Measurements from ENCODE around the gene ELMO3.

ELMO3 gene

GRCh38 chr16:67244387-67245185, 45.7 kb downstream of the ELMO3 start:
- DNase-seq (peak; percentile 63 to 64 (median 64)), ATAC-seq (replicated peaks) (peak; percentile 70)
- Mint-ChIP-seq H3K4me1 (ENCODE audit: low read depth in 2 of 2) (peaks cover 32 to 40% of the 10 kb centered on the region in 2 donors), H3K27me3 (peaks cover 0 to 4% of the 10 kb centered on the region in 2 donors), H3K36me3 (ENCODE audit: insufficient read depth) (peaks cover 18% of the 10 kb centered on the region), H3K9me3 (no peaks in the 10 kb centered on the region), H3K27ac (peak overlapping the region; percentile 93 to 96), H3K4me3 (peak overlapping the region; percentile 90 to 96)

DNA sequence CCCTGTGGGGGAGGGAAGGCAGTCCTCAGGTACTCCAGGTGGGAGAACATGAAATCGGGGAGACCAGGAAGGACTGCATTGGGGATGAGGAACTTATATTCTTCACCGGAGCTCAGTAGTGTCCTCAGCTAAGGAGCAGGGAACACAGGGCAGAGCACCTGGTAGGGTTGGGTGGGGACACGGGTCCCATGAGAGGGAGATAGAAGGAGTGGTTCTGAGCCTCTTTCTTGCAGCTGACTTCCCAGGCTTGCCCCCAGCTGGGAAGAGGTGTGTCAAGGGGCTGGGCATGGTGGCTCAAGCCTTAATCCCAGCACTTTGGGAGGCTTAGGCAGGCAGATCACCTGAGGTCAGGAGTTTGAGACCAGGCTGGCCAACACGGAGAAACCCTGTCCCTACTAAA, 46.3 kb downstream of the ELMO3 start:
- H3K27ac Mint-ChIP-seq, result peak overlapping the region; percentile 93 to 96
- ATAC-seq (replicated peaks) (no peak), DNase-seq (no peak)
- peaks cover 32 to 45% of the 10 kb centered on the region in 2 donors for H3K4me1 Mint-ChIP-seq (ENCODE audit: low read depth in 2 of 2)
- H3K36me3 Mint-ChIP-seq (ENCODE audit: insufficient read depth), result peaks cover 20% of the 10 kb centered on the region
- H3K27me3 Mint-ChIP-seq, result peaks cover 5 to 10% of the 10 kb centered on the region in 2 donors
- peak overlapping the region; percentile 90 to 96 for H3K4me3 Mint-ChIP-seq
- H3K9me3 Mint-ChIP-seq, result no peaks in the 10 kb centered on the region

DNA sequence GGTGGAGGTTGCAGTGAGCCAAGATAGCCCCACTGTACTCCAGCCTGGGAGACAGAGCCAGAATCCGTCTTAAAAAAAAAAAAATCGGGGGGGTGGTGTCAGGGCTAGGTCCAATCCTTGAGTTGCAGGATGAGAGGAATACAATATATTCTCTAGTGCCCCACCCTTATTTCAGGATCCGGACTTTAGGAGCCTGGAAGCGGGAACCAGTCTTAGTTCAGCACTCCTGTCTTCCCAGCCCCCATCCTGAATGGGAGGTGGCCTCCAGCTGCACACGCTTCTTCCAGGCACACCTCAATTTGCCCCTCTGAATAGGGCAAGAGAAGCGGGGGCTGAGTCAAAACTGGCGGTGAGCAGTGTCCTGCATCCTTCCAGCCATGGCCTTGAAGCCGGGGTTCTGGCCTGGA, 46.7 kb downstream of the ELMO3 start:
- peaks cover 5 to 12% of the 10 kb centered on the region in 2 donors for H3K27me3 Mint-ChIP-seq
- ATAC-seq (replicated peaks), result no peak
- H3K4me3 Mint-ChIP-seq, result peak overlapping the region; percentile 90 to 96
- peaks cover 20% of the 10 kb centered on the region for H3K36me3 Mint-ChIP-seq (ENCODE audit: insufficient read depth)
- H3K4me1 Mint-ChIP-seq (ENCODE audit: low read depth in 2 of 2), result peaks cover 32 to 45% of the 10 kb centered on the region in 2 donors
- H3K9me3 Mint-ChIP-seq, result no peaks in the 10 kb centered on the region
- DNase-seq, result no peak
- H3K27ac Mint-ChIP-seq, result peak overlapping the region; percentile 93 to 96

DNA sequence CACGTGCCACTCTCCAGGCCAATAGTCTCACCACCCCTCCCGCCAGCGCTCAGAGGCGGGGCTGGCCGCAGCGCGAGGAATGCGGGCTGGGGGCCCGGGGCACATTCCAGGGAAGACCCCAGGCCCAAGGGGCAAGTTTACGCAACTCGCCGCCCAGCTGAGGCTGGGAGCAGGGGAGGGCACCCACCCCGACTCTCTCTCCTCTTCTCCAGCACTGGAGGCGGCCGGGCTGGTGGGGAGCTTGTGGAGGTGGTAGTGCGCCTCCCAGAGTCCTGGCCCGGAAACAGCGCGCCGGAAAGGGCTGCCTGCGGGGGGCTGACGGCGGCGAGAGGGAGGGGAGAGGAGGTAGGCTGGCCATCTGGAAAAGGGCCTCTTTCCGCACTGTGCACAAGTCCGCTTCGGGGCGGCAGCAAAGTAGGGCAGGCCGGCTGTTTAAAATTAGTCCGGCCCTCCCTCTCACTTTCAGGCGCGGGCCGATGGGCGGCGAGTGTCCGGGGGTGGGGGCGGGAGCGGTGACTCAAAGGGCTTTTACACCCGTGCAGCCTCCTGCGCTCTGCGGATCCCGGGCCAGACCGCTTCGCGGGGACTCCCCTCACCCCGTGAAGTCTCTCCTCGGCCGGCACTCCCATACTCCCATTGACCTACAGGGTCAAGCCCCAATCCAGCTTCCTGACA, 47.3 kb downstream of the ELMO3 start:
- Mint-ChIP-seq H3K27me3 (peaks cover 5 to 12% of the 10 kb centered on the region in 2 donors), H3K36me3 (ENCODE audit: insufficient read depth) (peaks cover 20% of the 10 kb centered on the region), H3K4me3 (peak overlapping the region; percentile 90 to 96), H3K27ac (peak overlapping the region; percentile 92 to 96), H3K9me3 (no peaks in the 10 kb centered on the region), H3K4me1 (ENCODE audit: low read depth in 2 of 2) (peaks cover 32 to 45% of the 10 kb centered on the region in 2 donors)
- ATAC-seq (replicated peaks) (no peak), DNase-seq (peak in 1 of 3 experiments; percentile 42)

GRCh38 chr16:67246756-67247191, 47.8 kb downstream of the ELMO3 start:
- Mint-ChIP-seq H3K4me1 (ENCODE audit: low read depth in 2 of 2) (peaks cover 32 to 42% of the 10 kb centered on the region in 2 donors), H3K9me3 (no peaks in the 10 kb centered on the region), H3K4me3 (peak overlapping the region; percentile 90 to 96), H3K36me3 (ENCODE audit: insufficient read depth) (peaks cover 18% of the 10 kb centered on the region), H3K27ac (peak overlapping the region; percentile 92 to 96), H3K27me3 (peaks cover 5 to 12% of the 10 kb centered on the region in 2 donors)
- no peak for ATAC-seq (replicated peaks)
- peak in 1 of 3 experiments; percentile 23 for DNase-seq

DNA sequence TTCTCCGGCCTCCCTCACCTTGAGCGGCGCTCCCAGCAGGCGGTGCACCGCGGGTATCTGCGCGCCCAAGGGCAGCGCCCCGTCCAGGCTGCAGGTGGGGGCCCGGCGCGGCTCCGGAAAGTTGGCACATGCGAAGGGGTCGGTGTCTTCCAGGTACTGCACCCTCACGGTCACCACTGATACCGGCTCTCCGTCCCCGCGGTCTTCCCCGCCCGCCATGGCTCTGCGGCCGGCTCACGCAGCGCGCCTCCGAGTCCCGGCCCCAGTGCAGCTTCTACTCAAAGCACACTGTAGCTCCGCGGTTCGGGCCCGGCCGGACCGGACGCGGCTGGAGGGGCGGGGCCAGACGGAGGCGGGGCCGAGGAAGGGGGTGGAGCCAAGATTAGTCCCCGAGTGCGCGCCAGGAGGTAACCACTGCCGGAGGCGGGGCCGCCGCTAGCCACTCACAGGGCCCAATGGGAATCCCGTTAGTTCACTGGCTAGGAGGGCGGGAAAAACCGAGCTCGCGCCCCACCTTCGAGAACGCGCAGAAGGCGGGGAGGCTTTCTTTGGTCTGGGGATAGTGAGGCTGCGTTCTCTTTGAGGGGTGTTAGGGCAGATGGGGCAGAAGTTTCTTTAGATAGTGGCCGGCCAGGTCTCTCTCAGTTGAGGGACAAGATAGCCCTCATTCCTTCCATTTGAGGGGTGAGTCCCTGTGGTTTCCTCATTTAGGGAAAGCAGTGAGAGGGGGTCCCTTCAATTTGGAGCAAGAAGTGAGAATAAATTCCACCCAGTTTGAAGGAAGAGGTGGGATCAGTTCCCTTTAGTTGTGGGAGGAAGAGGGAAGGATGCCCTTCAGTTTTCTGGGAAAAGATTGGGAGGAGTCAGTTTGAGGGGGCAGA, 48.5 kb downstream of the ELMO3 start, which contains the start of gene FHOD1:
FHOD1 (minus strand) TSS at position 290 of the 881 bp plus-strand sequence; CDS start at position 219, 71 bp downstream.
- no peaks in the 10 kb centered on the region for H3K9me3 Mint-ChIP-seq
- peaks cover 5 to 13% of the 10 kb centered on the region in 2 donors for H3K27me3 Mint-ChIP-seq
- peak; percentile 72 for ATAC-seq (replicated peaks)
- H3K36me3 Mint-ChIP-seq (ENCODE audit: insufficient read depth), result peaks cover 18% of the 10 kb centered on the region
- peaks cover 32 to 41% of the 10 kb centered on the region in 2 donors for H3K4me1 Mint-ChIP-seq (ENCODE audit: low read depth in 2 of 2)
- peak within 1 kb of the TSS; percentile 90 to 96 for H3K4me3 Mint-ChIP-seq
- DNase-seq, result peak; percentile 97
- H3K27ac Mint-ChIP-seq, result peak within 1 kb of the TSS; percentile 92 to 96

DNA sequence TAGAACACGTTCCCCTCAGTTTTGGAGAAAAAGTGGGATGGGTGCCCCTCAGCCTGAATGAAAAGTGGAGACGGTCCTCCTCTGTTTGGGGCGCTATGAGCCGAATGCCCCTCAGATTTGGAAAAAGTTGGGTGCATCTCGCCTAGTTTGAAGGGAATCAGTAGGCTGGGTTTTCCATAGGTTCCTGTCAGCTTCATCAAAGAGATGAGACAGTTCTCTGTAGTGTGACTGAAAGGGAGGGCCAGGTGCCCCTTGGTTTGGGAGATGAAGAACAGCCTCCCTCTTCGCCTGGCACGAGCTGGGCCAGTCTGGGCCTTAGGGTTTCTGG, 49.1 kb downstream of the ELMO3 start:
- Mint-ChIP-seq H3K27ac (peak overlapping the region; percentile 92 to 96), H3K4me1 (ENCODE audit: low read depth in 2 of 2) (peaks cover 29 to 38% of the 10 kb centered on the region in 2 donors), H3K4me3 (peak overlapping the region; percentile 90 to 96), H3K27me3 (peaks cover 5 to 19% of the 10 kb centered on the region in 2 donors), H3K36me3 (ENCODE audit: insufficient read depth) (peaks cover 18% of the 10 kb centered on the region), H3K9me3 (no peaks in the 10 kb centered on the region)
- ATAC-seq (replicated peaks) (no peak), DNase-seq (no peak)

DNA sequence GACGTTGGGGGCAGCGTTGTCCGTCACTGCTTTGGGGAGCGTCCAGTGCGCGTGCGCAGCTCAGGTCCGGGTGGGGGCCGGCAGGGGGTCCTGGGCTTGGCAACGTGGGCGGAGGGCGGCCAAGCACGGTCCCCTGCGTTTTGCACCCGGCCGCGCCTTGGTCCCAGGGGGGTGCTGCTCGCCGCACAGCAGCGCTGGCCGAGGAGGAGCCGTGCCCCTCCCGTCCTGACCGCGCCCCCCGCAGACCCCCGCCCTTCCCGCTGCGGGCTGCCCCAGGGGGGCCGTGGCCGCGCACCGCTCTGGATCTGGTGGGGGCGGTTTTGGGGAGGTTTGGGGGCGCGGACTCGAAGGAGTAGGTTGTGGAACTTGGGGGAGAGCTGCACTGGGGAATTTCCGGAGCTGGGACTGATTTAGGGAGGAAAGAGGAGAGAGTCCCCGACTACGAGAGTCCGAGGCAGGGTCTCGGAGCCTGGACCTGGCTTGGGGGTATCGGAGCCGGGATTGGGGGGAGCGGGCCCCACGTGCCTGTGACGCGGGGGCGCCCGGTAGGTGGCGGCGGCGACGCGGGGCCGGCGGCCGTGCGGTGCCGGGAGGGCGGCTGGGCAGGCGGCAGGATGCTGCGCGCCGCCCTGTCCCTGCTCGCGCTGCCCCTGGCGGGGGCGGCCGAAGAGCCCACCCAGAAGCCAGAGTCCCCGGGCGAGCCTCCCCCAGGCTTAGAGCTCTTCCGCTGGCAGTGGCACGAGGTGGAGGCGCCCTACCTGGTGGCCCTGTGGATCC, 49.7 kb downstream of the ELMO3 start, which contains the start of gene SLC9A5:
SLC9A5 (plus strand) TSS at position 579 of the 777 bp plus-strand sequence; CDS start at position 615, 36 bp downstream.
- ATAC-seq (replicated peaks) (no peak), DNase-seq (peak in 1 of 3 experiments; percentile 15)
- Mint-ChIP-seq H3K36me3 (ENCODE audit: insufficient read depth) (peaks cover 18% of the 10 kb centered on the region), H3K27ac (peak within 1 kb of the TSS; percentile 92 to 96), H3K4me3 (peak within 1 kb of the TSS; percentile 90 to 96), H3K4me1 (ENCODE audit: low read depth in 2 of 2) (peaks cover 29 to 37% of the 10 kb centered on the region in 2 donors), H3K27me3 (peaks cover 5 to 19% of the 10 kb centered on the region in 2 donors), H3K9me3 (no peaks in the 10 kb centered on the region)

DNA sequence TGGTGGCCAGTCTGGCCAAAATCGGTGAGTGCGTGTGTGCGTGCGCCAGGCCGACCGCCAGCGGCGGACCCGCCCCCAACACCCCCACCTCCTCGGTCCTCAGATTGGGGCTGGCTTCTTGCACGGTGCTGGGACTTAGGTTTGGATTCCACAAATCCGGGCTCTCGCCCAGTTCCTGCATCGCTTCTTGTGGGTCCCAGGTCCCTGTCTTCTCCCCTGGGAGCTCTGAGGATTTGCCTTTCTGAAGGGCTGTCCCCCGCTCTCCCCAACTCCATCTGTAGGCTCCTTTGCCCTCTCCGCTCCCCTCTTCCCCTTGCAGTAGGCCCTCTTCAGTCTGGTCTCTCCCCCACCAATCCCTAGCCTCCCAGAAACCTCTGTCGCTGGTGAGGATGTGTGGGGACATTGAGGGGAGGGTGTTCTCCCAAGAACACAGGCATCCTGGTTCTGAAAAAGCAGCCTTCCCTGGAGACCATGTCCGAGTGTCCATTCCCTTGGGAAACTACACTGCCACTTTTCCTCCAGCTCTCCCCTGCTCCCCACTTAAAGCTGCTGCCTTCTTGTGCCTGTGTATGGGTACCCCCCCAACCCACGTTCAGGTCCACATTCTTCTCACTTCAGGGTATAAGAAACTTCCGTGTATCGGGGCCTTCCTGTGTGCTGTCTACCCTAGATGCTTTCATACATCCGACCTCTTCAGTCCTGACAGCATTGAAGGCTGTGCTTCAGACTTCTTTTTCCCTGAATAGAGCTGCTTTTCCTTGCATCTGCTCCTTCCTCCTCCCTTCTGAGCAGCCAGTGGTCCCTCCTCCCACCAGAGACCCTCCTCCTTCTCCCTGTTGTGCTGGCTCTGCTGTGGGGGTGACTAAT, 50.5 kb downstream of the ELMO3 start:
- Mint-ChIP-seq H3K27me3 (peaks cover 5 to 19% of the 10 kb centered on the region in 2 donors), H3K9me3 (no peaks in the 10 kb centered on the region), H3K4me1 (ENCODE audit: low read depth in 2 of 2) (peaks cover 24 to 32% of the 10 kb centered on the region in 2 donors), H3K27ac (peak overlapping the region in 1 of 2 donors; percentile 81), H3K36me3 (ENCODE audit: insufficient read depth) (peaks cover 16% of the 10 kb centered on the region), H3K4me3 (peak overlapping the region; percentile 90 to 96)
- no peak for DNase-seq
- no peak for ATAC-seq (replicated peaks)

DNA sequence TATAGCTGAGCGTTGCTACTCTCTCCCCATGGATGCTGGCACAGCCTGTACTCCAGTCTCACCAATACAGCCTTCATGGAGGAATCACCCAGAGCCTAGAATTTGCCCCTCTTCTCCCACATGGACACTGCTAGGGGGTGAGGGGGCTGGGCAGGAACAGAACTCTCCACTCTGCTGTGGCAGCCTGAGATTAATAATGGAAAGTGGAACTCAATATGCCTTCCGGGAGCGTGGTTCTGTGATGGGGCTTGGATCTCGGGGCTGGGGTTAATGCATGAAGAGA, 51.1 kb downstream of the ELMO3 start:
- Mint-ChIP-seq H3K27ac (peak overlapping the region in 1 of 2 donors; percentile 81), H3K4me3 (peak overlapping the region; percentile 90 to 96), H3K36me3 (ENCODE audit: insufficient read depth) (peaks cover 14% of the 10 kb centered on the region), H3K4me1 (ENCODE audit: low read depth in 2 of 2) (peaks cover 18 to 26% of the 10 kb centered on the region in 2 donors), H3K27me3 (peaks cover 5 to 19% of the 10 kb centered on the region in 2 donors), H3K9me3 (no peaks in the 10 kb centered on the region)
- no peak for DNase-seq
- ATAC-seq (replicated peaks), result no peak

DNA sequence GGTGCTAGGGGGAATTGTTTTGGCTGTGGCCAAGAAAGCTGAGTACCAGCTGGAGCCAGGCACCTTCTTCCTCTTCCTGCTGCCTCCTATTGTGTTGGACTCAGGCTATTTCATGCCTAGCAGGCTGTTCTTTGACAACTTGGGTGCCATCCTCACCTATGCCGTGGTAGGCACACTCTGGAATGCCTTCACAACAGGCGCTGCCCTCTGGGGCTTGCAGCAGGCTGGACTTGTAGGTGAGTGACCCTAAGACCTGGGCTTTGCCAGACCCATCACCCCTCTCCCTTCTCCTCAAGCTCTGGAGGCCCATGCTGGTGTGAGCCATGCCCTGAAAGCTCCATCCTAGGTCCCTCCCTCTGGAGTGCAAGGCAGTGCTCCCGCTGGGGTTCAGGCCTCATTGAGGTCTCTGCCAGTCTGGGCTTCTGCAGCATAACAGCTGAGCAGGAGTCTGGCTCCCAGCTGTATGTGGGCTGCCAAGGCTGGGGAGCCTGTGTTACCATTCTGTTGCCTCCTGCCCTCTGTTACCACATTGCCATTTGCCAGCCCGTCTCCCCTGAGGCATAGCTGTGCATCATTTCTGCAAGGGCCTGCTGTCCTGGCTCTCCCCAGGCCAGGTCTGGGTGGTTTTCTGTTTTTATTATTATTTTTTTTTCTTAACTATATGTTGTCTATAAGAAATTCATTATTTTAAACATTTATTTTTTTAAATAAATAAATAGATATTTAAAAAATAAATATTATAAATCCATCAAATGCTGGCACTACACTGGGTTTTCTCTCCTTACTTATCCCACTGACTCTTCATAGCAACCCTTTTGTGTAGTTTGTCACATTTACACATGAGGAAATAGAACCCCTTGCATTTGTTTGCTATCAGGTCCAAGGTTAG, 53.9 kb downstream of the ELMO3 start:
- ATAC-seq (replicated peaks) (no peak), DNase-seq (no peak)
- no peaks in the 10 kb centered on the region for H3K9me3 Mint-ChIP-seq
- peaks cover 8 to 14% of the 10 kb centered on the region in 2 donors for H3K4me1 Mint-ChIP-seq (ENCODE audit: low read depth in 2 of 2)
- H3K27ac Mint-ChIP-seq, result no peak overlapping the region
- peaks cover 17% of the 10 kb centered on the region for H3K36me3 Mint-ChIP-seq (ENCODE audit: insufficient read depth)
- peaks cover 13 to 37% of the 10 kb centered on the region in 2 donors for H3K27me3 Mint-ChIP-seq
- H3K4me3 Mint-ChIP-seq, result no peak overlapping the region
